NCI-H1436 (cell line): Measurements from ENCODE around the gene TMEM30B.

Experiments
- DNase-seq: peaks from one replicate; lab custom pipeline; 2025; lab: John Stamatoyannopoulos, UW

TMEM30B gene

GRCh38 chr14:61233436-61233956 lies 47.6 kb downstream of the TMEM30B start:
- DNase-seq = no peak

- DNase-seq = no peak
These were observed 49.3 kb downstream of the TMEM30B start for GRCh38 chr14:61231810-61232209.

GRCh38 chr14:61229981-61230380 lies 51.2 kb downstream of the TMEM30B start:
- DNase-seq = no peak

- DNase-seq = peak; percentile 80
These were observed 51.7 kb downstream of the TMEM30B start for GRCh38 chr14:61229475-61229888.

- no peak for DNase-seq
These were observed 53.1 kb downstream of the TMEM30B start for GRCh38 chr14:61227884-61228591.
